ENCODE data around the gene SCN1A.

SCN1A gene

DNA sequence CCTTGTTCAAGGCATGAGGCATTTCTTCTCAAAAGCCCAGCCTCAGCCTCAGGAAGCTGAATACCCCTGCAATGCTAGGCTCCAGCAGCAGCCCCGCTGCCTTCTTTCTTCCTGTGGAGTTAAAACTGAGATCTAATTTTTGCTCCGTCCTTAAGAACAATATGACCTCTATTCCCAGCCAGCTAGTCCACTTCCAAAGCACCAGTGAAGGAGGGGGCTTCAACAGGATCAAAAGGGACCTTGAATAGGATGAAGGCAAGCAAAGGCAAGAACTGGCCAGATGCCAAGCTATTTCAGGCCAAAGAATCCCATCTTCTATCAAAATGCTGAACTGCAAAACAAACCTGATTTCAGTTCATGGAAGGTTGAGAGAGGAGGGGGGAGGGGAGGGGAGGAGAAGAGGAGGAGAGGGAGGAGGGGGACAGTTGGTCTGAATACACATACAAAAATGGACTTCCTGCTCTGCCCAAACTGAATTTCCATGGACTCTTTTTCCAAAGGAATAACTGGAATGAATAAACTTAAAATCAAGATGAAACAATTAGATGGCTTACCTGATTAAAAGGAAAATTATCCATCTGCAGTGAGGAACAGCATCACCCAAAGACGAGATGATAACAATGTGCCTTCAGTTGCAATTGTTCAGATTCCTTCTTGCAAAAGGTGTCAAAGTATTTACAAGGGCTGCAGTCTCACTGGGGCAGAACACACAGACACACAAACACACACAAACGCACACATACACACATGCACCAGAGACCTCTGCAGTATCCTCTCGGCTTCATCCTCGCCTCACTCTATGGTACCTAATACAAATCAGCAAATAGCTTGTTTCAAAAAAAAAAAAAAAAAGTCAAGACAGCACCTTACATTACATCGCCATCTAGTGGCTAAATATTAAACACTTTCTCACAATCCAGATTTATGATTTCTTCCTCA lies at the start of gene SCN1A:
TSS of gene SCN1A (minus strand) at position 804 of the 939 bp plus-strand sequence. CDS start 54,399 bp downstream, outside the sequence.
- no peaks in the 10 kb centered on the region for H3K36me3 ChIP-seq (replicated peaks)
- H3K27me3 ChIP-seq (ENCODE audit: low read depth) = peaks cover 6% of the 10 kb centered on the region
- H3K9me3 ChIP-seq = no peaks in the 10 kb centered on the region
- DNase-seq (ENCODE audit: low spot score in 2 of 2) = peak in 1 of 2 experiments; percentile 55
- in situ Hi-C loops (cut with MboI; ENCODE audit: low sequenced_read_pairs) = loop anchor here (10.0 kb wide), 1 partner anchor 173 kb away; the partner anchor contains the start of gene TTC21B
- H3K4me3 ChIP-seq = no peak within 1 kb of the TSS
- peaks cover 17% of the 10 kb centered on the region for H3K4me1 ChIP-seq

- in situ Hi-C loops (cut with MboI; ENCODE audit: low sequenced_read_pairs) = no loop called here
- Histone ChIP-seq H3K9me3 (no peaks in the 10 kb centered on the region), H3K4me3 (no peak overlapping the region), H3K4me1 (no peaks in the 10 kb centered on the region), H3K27me3 (ENCODE audit: low read depth) (no peaks in the 10 kb centered on the region), H3K36me3 (replicated peaks) (no peaks in the 10 kb centered on the region)
- no peak for DNase-seq (ENCODE audit: low spot score in 2 of 2)
These were observed 45.4 kb upstream of the SCN1A start for GRCh38 chr2:166173263-166173662.

- Histone ChIP-seq H3K4me1 (peaks cover 8% of the 10 kb centered on the region), H3K9me3 (no peaks in the 10 kb centered on the region), H3K36me3 (replicated peaks) (no peaks in the 10 kb centered on the region), H3K27me3 (ENCODE audit: low read depth) (no peaks in the 10 kb centered on the region), H3K4me3 (no peak overlapping the region)
- in situ Hi-C loops (cut with MboI; ENCODE audit: low sequenced_read_pairs) = no loop called here
- DNase-seq (ENCODE audit: low spot score in 2 of 2) = no peak
These were observed 43.4 kb upstream of the SCN1A start for GRCh38 chr2:166171216-166171615.

GRCh38 chr2:166170356-166170755 lies 42.5 kb upstream of the SCN1A start:
- H3K4me3 ChIP-seq = no peak overlapping the region
- no peaks in the 10 kb centered on the region for H3K9me3 ChIP-seq
- no peaks in the 10 kb centered on the region for H3K36me3 ChIP-seq (replicated peaks)
- no peak for DNase-seq (ENCODE audit: low spot score in 2 of 2)
- no peaks in the 10 kb centered on the region for H3K27me3 ChIP-seq (ENCODE audit: low read depth)
- in situ Hi-C loops (cut with MboI; ENCODE audit: low sequenced_read_pairs) = no loop called here
- peaks cover 8% of the 10 kb centered on the region for H3K4me1 ChIP-seq

GRCh38 chr2:166167449-166167848 lies 39.6 kb upstream of the SCN1A start:
- no peaks in the 10 kb centered on the region for H3K9me3 ChIP-seq
- H3K27me3 ChIP-seq (ENCODE audit: low read depth) = no peaks in the 10 kb centered on the region
- H3K4me3 ChIP-seq = no peak overlapping the region
- in situ Hi-C loops (cut with MboI; ENCODE audit: low sequenced_read_pairs) = no loop called here
- H3K4me1 ChIP-seq = peaks cover 8% of the 10 kb centered on the region
- DNase-seq (ENCODE audit: low spot score in 2 of 2) = peak; percentile 42 to 77
- H3K36me3 ChIP-seq (replicated peaks) = no peaks in the 10 kb centered on the region

GRCh38 chr2:166163775-166164174 lies 36.0 kb upstream of the SCN1A start:
- Histone ChIP-seq H3K36me3 (replicated peaks) (no peaks in the 10 kb centered on the region), H3K9me3 (no peaks in the 10 kb centered on the region), H3K4me1 (peaks cover 8% of the 10 kb centered on the region), H3K27me3 (ENCODE audit: low read depth) (no peaks in the 10 kb centered on the region), H3K4me3 (no peak overlapping the region)
- in situ Hi-C loops (cut with MboI; ENCODE audit: low sequenced_read_pairs) = no loop called here
- no peak for DNase-seq (ENCODE audit: low spot score in 2 of 2)

DNA sequence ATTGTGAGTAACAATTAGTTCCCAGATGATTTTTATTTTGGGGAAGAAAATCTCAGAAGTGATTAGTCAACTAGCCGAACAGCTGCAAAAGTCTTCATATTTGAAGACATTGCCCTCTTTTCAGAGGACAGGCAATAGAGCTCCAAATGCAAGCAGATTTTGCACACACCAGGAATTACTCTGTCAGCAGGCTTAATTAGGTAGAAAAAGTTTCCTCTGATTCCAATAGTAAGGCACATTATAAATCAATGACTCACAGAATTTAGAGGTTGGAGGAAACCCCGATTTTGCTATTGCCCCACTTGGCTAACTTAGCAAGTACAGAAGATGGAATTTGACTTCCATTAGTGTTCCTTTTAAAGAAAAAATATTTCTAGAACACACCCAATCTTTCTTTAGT lies 30.7 kb upstream of the SCN1A start:
- H3K4me3 ChIP-seq = no peak overlapping the region
- no peaks in the 10 kb centered on the region for H3K27me3 ChIP-seq (ENCODE audit: low read depth)
- DNase-seq (ENCODE audit: low spot score in 2 of 2) = no peak
- in situ Hi-C loops (cut with MboI; ENCODE audit: low sequenced_read_pairs) = no loop called here
- H3K36me3 ChIP-seq (replicated peaks) = no peaks in the 10 kb centered on the region
- no peaks in the 10 kb centered on the region for H3K4me1 ChIP-seq
- H3K9me3 ChIP-seq = no peaks in the 10 kb centered on the region

DNA sequence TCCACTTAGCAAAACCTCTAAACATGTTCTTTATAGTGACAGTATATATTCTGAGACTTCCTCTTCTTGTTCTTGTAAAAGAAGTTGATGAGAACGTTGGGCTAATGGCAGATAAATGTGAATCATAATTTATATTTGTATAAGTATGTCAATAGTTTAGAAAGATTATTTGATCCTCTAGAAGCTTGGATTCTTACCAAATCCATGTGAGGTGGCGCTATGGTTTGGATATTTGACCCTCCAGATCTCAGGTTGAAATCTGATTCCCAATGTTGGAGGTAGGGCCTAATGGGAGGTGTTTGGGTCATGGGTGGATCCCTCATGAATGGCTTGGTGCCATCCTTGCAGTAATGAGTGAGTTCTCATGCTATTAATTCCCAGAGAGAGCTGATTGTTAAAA lies 29.8 kb upstream of the SCN1A start:
- no peak overlapping the region for H3K4me3 ChIP-seq
- no peak for DNase-seq (ENCODE audit: low spot score in 2 of 2)
- in situ Hi-C loops (cut with MboI; ENCODE audit: low sequenced_read_pairs) = no loop called here
- no peaks in the 10 kb centered on the region for H3K36me3 ChIP-seq (replicated peaks)
- H3K4me1 ChIP-seq = no peaks in the 10 kb centered on the region
- H3K9me3 ChIP-seq = no peaks in the 10 kb centered on the region
- no peaks in the 10 kb centered on the region for H3K27me3 ChIP-seq (ENCODE audit: low read depth)

GRCh38 chr2:166156985-166157490 lies 29.2 kb upstream of the SCN1A start:
- in situ Hi-C loops (cut with MboI; ENCODE audit: low sequenced_read_pairs) = no loop called here
- H3K9me3 ChIP-seq = no peaks in the 10 kb centered on the region

DNA sequence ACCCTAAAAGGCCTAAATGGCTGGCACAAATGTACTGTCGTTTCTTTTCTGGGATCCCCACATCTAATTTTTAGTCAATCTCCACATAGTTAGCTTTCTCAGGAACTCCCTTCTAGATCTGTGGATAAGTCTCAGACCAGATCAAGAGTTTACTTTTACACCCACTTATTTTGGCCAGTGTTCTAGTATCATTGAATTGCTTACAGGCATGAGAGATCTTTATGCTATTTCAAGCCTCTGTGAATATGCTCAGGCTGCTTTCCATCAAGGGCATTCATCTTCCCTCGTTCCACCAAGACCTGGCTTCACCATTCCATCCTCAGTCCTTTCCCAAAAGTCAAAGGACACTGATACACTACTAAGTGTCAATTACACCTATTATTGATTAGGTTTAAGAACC lies 27.8 kb upstream of the SCN1A start:
- Histone ChIP-seq H3K4me1 (no peaks in the 10 kb centered on the region), H3K9me3 (no peaks in the 10 kb centered on the region), H3K36me3 (replicated peaks) (no peaks in the 10 kb centered on the region), H3K4me3 (no peak overlapping the region), H3K27me3 (ENCODE audit: low read depth) (no peaks in the 10 kb centered on the region)
- no peak for DNase-seq (ENCODE audit: low spot score in 2 of 2)
- in situ Hi-C loops (cut with MboI; ENCODE audit: low sequenced_read_pairs) = no loop called here

More at GRCh38 chr2:166156985-166157490, 29.2 kb upstream of the SCN1A start:
- Histone ChIP-seq H3K36me3 (replicated peaks) (no peaks in the 10 kb centered on the region), H3K4me1 (no peaks in the 10 kb centered on the region), H3K27me3 (ENCODE audit: low read depth) (no peaks in the 10 kb centered on the region), H3K4me3 (no peak overlapping the region)
- DNase-seq (ENCODE audit: low spot score in 2 of 2) = no peak

- no peak for DNase-seq (ENCODE audit: low spot score in 2 of 2)
- Histone ChIP-seq H3K27me3 (ENCODE audit: low read depth) (no peaks in the 10 kb centered on the region), H3K4me3 (no peak overlapping the region), H3K36me3 (replicated peaks) (no peaks in the 10 kb centered on the region), H3K9me3 (no peaks in the 10 kb centered on the region), H3K4me1 (no peaks in the 10 kb centered on the region)
- in situ Hi-C loops (cut with MboI; ENCODE audit: low sequenced_read_pairs) = no loop called here
These were observed 27.0 kb upstream of the SCN1A start for GRCh38 chr2:166154685-166155338.

DNA sequence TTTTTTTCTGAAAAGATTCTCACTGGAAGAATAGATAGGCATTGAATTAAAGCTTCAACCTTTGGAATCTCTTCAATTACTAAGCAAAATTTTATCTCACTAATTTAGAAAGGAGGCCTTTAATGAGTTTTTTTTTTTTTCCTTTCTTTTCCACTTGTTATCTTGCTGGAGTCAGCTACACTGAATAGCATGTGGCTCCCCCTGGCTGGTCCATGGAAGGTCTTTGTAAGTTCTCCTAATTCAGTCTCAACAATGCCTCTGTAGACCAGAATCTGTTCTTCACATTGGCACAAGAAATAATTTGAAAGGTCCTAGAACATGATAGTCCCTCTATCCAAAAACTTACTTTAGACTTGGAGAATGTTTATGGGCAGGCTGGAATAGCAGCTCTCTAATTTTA lies 24.2 kb upstream of the SCN1A start:
- H3K9me3 ChIP-seq = no peaks in the 10 kb centered on the region
- no peaks in the 10 kb centered on the region for H3K36me3 ChIP-seq (replicated peaks)
- no peak overlapping the region for H3K4me3 ChIP-seq
- in situ Hi-C loops (cut with MboI; ENCODE audit: low sequenced_read_pairs) = no loop called here
- H3K4me1 ChIP-seq = no peaks in the 10 kb centered on the region; the same call in 1 of the 2 replicates
- no peak for DNase-seq (ENCODE audit: low spot score in 2 of 2)
- H3K27me3 ChIP-seq (ENCODE audit: low read depth) = no peaks in the 10 kb centered on the region

- Histone ChIP-seq H3K36me3 (replicated peaks) (no peaks in the 10 kb centered on the region), H3K4me1 (no peaks in the 10 kb centered on the region; the same call in 1 of the 2 replicates), H3K4me3 (no peak overlapping the region), H3K9me3 (no peaks in the 10 kb centered on the region), H3K27me3 (ENCODE audit: low read depth) (no peaks in the 10 kb centered on the region)
- no peak for DNase-seq (ENCODE audit: low spot score in 2 of 2)
- in situ Hi-C loops (cut with MboI; ENCODE audit: low sequenced_read_pairs) = no loop called here
These were observed 20.9 kb upstream of the SCN1A start for GRCh38 chr2:166148500-166149400.

All from HAP-1 (cell line).